Heart left ventricle (tissue), 16 donors: ENCODE data around the gene EPG5. TPM values are rescaled to one million over a fixed set of nuclear protein-coding genes. Genes with fewer than 3 reads are reported as not detected.

ENCODE experiments used
- ATAC-seq, 4 donors: fragments of 200-7000 bp; cut with Tn5 transposase; one replicate each; pipeline ENCODE4 v1.9.1; 2020 to 2022; ENCODE audit warnings: moderate library complexity in 4 of 4, mild to moderate bottlenecking in 3 of 4, moderate number of reproducible peaks in 1 of 4
- DNase-seq, 5 donors: peaks; one replicate each; pipeline ENCODE4 v3.0.0-alpha.2; 2020
- H3K27ac ChIP-seq, 12 donors: fragments of 200-600 bp; sonication (generic) in 4 of 12; one replicate each; pipeline versions ENCODE4 v1.5.0 to v1.8.0; 2016 to 2022; ENCODE audit warnings: mild to moderate bottlenecking in 2 of 12
- H3K27me3 ChIP-seq, 9 donors: fragments of 200-600 bp; sonication (generic) in 2 of 9; one replicate each; pipeline versions ENCODE4 v1.5.1 to v1.8.0; 2016 to 2022; ENCODE audit warnings: mild to moderate bottlenecking in 3 of 9
- H3K36me3 ChIP-seq, 9 donors: fragments of 200-600 bp; sonication (generic) in 2 of 9; one replicate each; pipeline versions ENCODE4 v1.5.0 to v1.8.0; 2018 to 2022; ENCODE audit warnings: mild to moderate bottlenecking in 2 of 9
- H3K4me1 ChIP-seq, 12 donors: fragments of 200-600 bp; sonication (generic) in 4 of 12; one replicate each; pipeline versions ENCODE4 v1.5.0 to v1.8.0; 2016 to 2022; ENCODE audit warnings: mild to moderate bottlenecking in 3 of 12
- H3K4me3 ChIP-seq, 12 donors: fragments of 200-600 bp; sonication (generic) in 4 of 12; one replicate each; pipeline versions ENCODE4 v1.5.0 to v1.8.0; 2017 to 2022; ENCODE audit warnings: mild to moderate bottlenecking in 9 of 12, moderate library complexity in 4 of 12
- H3K9me3 ChIP-seq, 12 donors: fragments of 200-600 bp; sonication (generic) in 4 of 12; one replicate each; pipeline versions ENCODE4 v1.5.0 to v1.8.0; 2016 to 2022; ENCODE audit warnings: mild to moderate bottlenecking in 1 of 12
- CTCF ChIP-seq, 12 donors: fragments of 200-600 bp; sonication (generic) in 4 of 12; IDR thresholded peaks; one replicate each; pipeline versions ENCODE4 v1.5.0 to v1.8.0; 2018 to 2022; ENCODE audit warnings: antibody characterized with exemption in 12 of 12, mild to moderate bottlenecking in 5 of 12
- POLR2A ChIP-seq, 2 donors: fragments of 450-650 bp; IDR thresholded peaks; one replicate each; pipeline ENCODE4 v1.6.1; 2017; ENCODE audit warnings: antibody characterized with exemption in 2 of 2, mild to moderate bottlenecking in 2 of 2, moderate library complexity in 2 of 2
- WGBS, 4 donors: extraction: QIAGEN DNeasy Blood & Tissue Kit in 2 of 4; methylation state at CpG; one replicate each; pipeline versions ENCODE4 v1.1.5 to v1.1.7; 2013 to 2018; 5-methylcytosine and 5-hydroxymethylcytosine counted together
- intact Hi-C, 10 donors: fragments of 100-400 bp; cut with DNase I; formaldehyde crosslinking; loops; one replicate each; pipeline versions ENCODE4 v1.11.1 to v1.14.2; 2022
- polyA plus RNA-seq, 2 donors: library from polyadenylated mRNA; stranded (reverse); fragments of 200-250 nt; gene quantifications; one replicate each; pipeline ENCODE4 v1.2.3, GENCODE V29; 2013
- total RNA-seq, 9 donors: library from RNA; depleted of rRNA in 2 of 9; stranded (reverse); fragments of >200 nt in 2 of 9; fragmentation: NEBNext Ultra II Directional in 3 of 9; extraction: Animal tissue kit (Norgen Biotek cat#: 25700) in 3 of 9; gene quantifications; one replicate each; pipeline versions ENCODE4 v1.1.0 to v1.2.4, GENCODE V29; 2016 to 2023
- donor health status: ischemic (EF 13 %, LVEDD 7.1; RV severe dilation, severe dysfunction).
- donor health status: healthy with polysubstance abuse.
- donor health status: DM: no; HTN: yes; CAD: no.
- donor health status: DM: no; HTN: no; CAD: no.
- donor health status: ischemic (EF 25% LVEDD 6.9; RV normal size, moderate dysfunction).
- donor health status: ischemic (EF 25% LVEDD 5.7; RV mildly dilated, moderate dysfunction).
- donor health status: healthy.
- donor health status: DM: yes; HTN: yes; CAD: no.
- donor health status: ischemic (EF 35%, LVEDD 5.7; RV mildly dilated, moderate dysfunction).
- donor health status: nonischemic (EF 11% LVEDD 7.7; RV severe dilation, severe dysfunction).
- donor health status: DM: yes; HTN: yes; CAD: no.
- donor health status: PGD.
- donor health status: ischemic (EF 29% LVEDD 5.4; RV normal size, mild dysfunction).
- donor health status: nonischemic (EF 23%, LVEDD 6.1; RV moderate dilation, normal function).

Gene EPG5
- total and polyA plus RNA-seq, 11 donors: 7.9 to 37.8 (median 23.5) TPM

- peaks cover 0 to 5% (median 0%) of the 10 kb centered on the region in 12 donors for H3K4me1 ChIP-seq
- ATAC-seq (no peak), DNase-seq (no peak)
- H3K27ac ChIP-seq: no peak overlapping the region
- TF ChIP-seq POLR2A (IDR thresholded peaks at IDR 0.05): no peak
- no peak for TF ChIP-seq CTCF (IDR thresholded peaks at IDR 0.05)
- 74 to 99% (median 89%) methylated on average over 4 of the region's 4 CpGs for WGBS, 4 donors
- peaks cover 6 to 100% (median 99%) of the 10 kb centered on the region in 9 donors for H3K36me3 ChIP-seq
- H3K27me3 ChIP-seq: no peaks in the 10 kb centered on the region
- intact Hi-C loops: no loop called here
- H3K9me3 ChIP-seq: no peaks in the 10 kb centered on the region
- H3K4me3 ChIP-seq: no peak overlapping the region
Observed at GRCh38 chr18:45860492-45860891, 106.6 kb downstream of the EPG5 start.

GRCh38 chr18:45859334-45859733 lies 107.8 kb downstream of the EPG5 start:
- intact Hi-C loops: no loop called here
- DNase-seq (no peak), ATAC-seq (no peak)
- peaks cover 0 to 5% (median 0%) of the 10 kb centered on the region in 12 donors for H3K4me1 ChIP-seq
- H3K4me3 ChIP-seq: no peak overlapping the region
- 96 to 100% (median 97%) methylated on average over 3 of the region's 3 CpGs for WGBS, 4 donors
- no peaks in the 10 kb centered on the region for H3K9me3 ChIP-seq
- H3K36me3 ChIP-seq: peaks cover 6 to 100% (median 99%) of the 10 kb centered on the region in 9 donors
- TF ChIP-seq POLR2A (IDR thresholded peaks at IDR 0.05) (no peak), CTCF (IDR thresholded peaks at IDR 0.05) (no peak)
- H3K27me3 ChIP-seq: no peaks in the 10 kb centered on the region
- H3K27ac ChIP-seq: no peak overlapping the region

GRCh38 chr18:45856531-45856930 lies 110.6 kb downstream of the EPG5 start:
- H3K27me3 ChIP-seq: no peaks in the 10 kb centered on the region
- intact Hi-C loops: no loop called here
- WGBS, 4 donors: 88 to 93% (median 90%) methylated on average over 4 of the region's 4 CpGs
- peaks cover 0 to 5% (median 0%) of the 10 kb centered on the region in 12 donors for H3K4me1 ChIP-seq
- ATAC-seq: no peak
- no peak for DNase-seq
- TF ChIP-seq POLR2A (IDR thresholded peaks at IDR 0.05) (no peak), CTCF (IDR thresholded peaks at IDR 0.05) (no peak)
- no peaks in the 10 kb centered on the region for H3K9me3 ChIP-seq
- peaks cover 6 to 99% (median 95%) of the 10 kb centered on the region in 9 donors for H3K36me3 ChIP-seq
- no peak overlapping the region for H3K4me3 ChIP-seq
- no peak overlapping the region for H3K27ac ChIP-seq

GRCh38 chr18:45854036-45854586 lies 113.0 kb downstream of the EPG5 start:
- no peak for ATAC-seq
- Histone ChIP-seq H3K4me1 (peaks cover 0 to 14% (median 2%) of the 10 kb centered on the region in 12 donors), H3K27me3 (no peaks in the 10 kb centered on the region), H3K4me3 (no peak overlapping the region), H3K36me3 (peaks cover 6 to 99% (median 85%) of the 10 kb centered on the region in 9 donors), H3K9me3 (no peaks in the 10 kb centered on the region), H3K27ac (no peak overlapping the region)
- TF ChIP-seq POLR2A (IDR thresholded peaks at IDR 0.05): no peak
- no peak for TF ChIP-seq CTCF (IDR thresholded peaks at IDR 0.05)
- intact Hi-C loops: no loop called here
- WGBS, 4 donors: 92 to 100% (median 97%) methylated on average over 2 of the region's 2 CpGs
- DNase-seq: no peak
